GM18502 (cell line): Measurements from ENCODE around the gene RFX1.

Source experiments
- ATAC-seq: cut with Tn5 transposase; IDR thresholded peaks from one replicate; pipeline ENCODE4 v1.9.1; 2021; ENCODE audit warnings: mild to moderate bottlenecking; ENCODE audit not compliant: unreplicated experiment, poor library complexity

Gene RFX1

DNA sequence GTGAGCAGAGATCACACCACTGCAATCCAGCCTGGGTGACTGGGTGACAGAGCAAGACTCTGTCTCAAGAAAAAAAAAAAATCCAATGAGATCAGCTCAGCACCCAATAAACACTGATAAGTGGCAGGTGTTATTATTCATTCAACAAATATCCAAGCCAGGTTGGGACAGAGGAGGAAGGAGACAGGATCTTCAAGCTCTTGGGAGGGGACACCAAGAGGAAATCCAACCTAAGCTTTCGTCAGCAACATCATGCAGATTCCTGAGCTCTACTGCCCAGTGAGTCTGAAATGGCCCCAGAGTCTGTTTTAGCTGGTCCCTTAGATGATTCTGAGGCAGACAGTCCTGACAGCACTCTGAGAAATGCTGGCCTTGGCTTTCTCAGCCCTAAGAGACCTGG lies 7.7 kb downstream of the RFX1 start:
- no peak for ATAC-seq

DNA sequence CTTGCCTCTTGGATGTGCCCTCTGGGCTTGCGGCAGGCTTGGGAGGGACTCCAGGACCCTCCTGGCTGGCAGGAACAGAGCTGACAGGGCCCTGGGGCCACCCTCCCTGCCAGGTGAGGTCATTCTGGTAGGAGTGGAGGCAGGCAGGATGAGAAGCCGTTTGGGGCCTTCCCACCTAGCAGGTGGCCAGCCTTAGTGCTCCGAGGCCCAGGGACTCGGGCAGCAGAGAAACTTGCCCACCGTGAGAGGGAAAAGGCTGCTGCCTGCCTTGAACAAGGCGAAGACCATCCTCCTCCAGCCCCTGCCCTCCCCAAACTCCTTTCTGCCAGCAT lies 8.5 kb downstream of the RFX1 start:
- no peak for ATAC-seq

DNA sequence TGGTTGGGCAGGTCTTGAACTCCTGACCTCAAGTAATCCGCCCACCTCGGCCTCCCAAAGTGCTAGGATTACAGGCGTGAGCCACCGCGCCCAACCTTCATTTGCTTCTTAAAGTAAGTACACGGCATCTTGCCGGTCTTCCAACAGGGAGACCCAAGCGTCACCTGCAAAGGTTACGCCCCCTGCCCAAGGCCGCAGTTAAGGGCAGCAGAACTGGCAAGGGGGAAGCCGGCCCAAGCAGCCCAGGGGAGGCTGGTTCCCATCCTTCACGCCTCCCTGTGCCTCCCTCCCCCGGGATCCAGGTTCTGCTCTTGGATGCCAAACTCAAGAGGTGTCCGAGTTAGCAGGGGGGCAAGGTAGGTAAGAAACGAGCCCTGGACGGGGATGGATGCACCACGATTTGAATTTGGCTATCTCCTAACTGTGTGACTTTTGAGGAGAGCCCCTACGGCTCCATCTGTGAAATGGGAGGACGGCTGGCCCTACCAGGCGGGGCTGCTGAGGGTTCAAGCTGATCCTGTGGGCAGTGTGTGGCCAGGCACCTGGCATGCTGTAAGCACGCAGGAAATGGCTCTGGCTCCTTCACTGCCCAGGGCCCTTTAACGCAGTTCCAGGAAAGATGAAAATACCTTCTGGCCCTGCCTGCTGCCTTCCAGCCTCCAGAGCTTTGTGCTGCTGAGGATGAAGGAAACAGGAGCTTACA lies 9.0 kb downstream of the RFX1 start:
- no peak for ATAC-seq

DNA sequence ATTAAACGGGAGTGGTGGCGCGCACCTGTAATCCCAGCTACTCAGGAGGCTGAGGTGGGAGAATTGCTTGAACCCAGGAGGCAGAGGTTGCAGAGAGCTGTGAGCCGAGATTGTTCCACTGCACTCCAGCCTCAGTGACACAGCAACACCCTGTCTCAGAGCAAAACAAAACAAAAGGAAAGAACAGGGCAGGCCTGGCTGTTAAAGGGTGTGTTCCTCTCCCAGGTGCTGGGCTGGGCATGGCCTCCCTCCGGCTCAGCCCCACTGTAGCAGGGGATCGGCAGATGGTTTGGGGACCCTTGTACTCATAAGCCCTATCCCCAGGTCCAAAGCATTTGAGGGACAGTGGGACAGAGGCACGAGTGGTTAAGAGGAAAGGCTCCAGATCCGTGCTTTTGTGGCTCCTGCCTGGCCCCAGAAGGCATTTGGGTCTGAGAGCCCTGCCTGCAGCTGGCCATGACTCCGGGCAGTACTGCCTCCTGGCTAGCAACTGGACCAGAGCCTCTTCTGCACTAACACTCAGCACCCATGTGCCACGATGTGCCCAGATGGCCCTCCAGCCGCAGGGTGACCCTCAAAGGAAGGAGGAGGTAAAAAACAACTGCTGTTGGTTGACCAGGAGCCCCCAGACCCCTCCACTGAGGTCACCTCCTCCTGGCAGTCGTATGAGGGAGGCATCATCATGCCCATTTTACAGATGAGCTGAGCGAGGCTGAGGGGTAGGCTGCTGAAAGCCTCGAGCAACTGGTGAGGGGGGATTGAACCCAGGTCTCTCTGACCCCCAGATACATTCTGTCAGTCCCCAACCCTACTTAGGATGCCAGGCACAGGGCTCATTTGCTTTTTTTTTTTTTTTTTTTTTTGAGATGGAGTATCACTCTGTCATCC lies 10.0 kb downstream of the RFX1 start:
- ATAC-seq, result no peak

DNA sequence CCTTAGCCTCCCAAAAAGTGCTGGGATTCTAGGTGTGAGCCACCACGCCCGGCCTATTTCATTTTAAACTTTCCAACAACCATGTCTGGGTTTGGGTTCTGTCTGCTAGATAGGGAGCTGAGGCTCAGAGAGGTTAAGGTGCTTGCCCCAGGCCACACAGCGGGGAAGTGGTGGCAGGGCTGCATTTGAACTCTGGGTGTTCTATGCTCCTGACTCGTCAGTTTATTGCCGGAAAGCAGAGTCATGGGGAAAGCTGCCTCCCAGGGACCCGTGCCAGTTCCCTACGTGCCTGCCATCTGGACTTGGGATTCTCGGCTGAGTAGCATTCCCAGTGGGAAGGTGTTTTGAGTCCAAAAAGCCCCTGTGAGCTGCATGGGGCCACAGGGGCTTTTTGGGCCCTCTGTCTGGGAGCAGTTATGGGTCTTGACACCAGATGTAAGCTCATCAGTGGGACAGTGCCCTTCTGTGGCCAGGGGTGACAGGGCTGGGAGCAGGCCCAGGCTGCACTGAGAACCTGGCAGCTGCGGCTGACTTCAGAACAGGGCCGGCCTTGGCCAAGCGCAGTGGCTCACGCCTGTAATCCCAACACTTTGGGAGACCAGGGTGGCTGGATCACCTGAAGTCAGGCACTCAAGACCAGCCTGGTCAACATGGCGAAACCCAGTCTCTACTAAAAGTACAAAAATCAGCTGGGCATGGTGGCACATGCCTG lies 10.9 kb downstream of the RFX1 start:
- ATAC-seq, result no peak

DNA sequence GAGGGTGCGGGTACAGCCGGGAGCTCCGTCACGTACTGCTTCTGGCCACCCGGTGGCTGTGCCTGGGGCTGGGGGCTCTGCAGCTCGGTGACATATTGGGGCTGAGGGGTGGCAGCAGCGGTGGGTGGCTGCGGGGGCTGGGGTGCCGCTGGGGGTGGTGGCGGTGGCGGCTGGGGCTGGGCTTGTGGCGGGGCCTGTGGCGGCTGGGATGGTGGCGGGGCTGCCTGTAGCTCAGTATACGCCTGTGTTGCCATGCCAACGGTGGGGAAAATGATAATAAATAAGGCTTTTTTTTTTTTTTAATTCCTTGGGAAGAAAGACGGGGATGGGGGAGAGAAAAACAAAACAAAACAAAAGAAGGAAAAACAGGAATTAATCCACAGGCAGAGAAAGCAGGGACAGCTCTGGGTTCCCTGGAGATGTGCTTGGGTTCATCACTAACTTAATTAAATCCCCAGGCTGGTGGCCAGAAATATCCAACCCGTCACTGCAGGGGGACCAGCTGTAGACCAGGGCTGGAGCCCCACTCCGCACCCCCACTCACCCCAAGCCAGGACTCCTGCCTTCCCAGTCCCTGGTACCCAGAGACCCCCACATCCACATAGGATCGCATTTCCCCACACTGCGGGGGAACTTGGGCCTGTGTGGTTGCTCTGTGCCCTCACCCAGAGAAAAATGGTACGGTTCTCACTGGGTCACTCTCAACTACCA lies 12.4 kb downstream of the RFX1 start:
- no peak for ATAC-seq

DNA sequence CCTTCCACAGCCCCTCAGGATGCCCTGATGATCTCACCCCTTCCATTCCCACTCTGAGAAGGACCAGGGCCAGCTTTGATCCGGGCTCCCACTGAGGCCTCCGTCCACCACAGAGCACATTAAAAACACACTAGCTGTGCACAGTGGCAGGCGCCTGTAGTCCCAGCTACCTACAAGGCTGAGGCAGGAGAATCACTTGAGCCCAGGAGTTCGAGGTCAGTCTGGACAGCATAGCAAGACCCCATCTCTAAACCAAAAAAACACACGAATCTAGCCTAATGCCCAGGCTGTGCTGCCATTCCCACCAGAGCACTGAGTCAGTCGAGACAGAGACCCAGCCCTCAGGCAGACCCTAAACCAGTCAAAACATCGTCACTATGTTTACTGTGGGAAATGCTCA lies 14.1 kb downstream of the RFX1 start:
- ATAC-seq, result no peak

DNA sequence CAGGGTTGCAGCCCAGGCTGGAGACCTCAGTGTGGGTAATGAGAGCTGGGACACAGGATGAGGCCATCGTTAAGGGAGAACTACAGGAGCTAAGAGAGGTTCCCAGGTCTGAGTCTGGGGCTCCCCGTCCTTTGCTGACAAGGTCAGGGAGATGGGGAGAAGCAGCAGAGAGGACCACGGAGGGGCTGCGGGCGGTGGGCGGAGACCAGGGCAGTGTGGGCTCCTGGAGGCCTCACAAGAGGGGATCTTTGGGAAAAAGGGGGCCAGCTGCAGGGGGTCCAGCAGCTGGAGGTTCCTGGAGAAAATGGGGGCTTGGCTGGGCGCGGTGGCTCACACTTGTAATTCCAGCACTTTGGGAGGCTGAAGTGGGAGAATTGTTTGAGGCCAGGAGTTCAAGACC lies 16.0 kb downstream of the RFX1 start:
- no peak for ATAC-seq

DNA sequence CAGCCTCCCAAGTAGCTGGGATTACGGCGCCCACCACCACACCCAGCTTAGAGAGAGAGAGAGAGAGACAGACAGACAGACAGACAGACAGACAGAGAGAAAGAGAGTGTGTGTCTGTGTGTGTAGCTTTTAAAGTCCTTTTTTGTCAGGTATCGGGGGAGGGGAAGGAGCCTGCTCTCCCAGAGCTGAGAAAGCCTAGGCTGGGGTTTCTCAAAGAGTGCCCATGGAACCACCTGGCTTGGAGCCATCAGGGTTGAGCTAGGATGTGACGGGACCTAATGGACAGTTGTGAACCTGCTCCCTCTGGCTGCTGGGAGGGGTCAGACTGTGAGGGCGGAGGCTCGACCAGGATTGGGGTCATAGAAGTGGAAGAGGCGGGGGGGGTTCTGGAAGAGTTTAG lies 16.6 kb downstream of the RFX1 start:
- no peak for ATAC-seq

DNA sequence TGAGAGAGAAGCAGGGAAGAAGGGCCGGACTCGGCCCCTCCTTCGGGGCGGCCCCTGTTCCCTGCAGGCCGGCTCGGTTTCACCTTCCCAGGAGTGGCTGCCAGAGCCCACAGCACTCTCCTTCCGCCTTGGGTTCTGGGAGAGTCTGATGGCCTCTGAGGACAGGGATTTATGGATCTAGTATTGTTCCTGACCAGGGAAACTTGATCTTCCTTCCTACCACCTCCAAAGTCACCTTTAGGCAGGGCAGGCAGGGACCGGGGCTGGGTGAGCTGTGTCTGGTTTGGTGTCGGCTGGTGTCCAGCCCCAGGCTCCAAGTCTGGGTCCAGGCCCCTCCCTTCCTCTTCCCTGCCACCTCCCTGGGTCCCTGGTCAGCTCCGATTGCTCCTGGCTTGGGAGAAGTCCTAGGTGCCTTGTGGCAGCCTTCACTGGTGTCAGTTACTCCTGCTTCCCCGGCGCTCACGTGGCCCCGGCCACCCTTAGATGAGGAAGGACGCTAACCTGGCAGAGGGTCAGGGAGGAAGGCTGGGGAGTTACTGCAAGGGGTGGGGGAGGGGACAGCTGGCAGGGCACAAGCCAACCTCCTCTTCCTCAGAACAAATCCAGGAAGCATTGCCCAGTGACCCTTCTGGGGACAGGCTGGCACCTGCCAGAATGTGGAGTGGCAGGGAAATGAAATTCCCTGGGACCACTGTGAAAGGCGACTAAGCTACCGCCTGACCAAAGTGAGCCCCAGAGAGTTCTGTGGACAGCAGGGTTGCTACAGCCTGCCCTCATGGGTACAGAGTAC lies 18.8 kb downstream of the RFX1 start:
- no peak for ATAC-seq

DNA sequence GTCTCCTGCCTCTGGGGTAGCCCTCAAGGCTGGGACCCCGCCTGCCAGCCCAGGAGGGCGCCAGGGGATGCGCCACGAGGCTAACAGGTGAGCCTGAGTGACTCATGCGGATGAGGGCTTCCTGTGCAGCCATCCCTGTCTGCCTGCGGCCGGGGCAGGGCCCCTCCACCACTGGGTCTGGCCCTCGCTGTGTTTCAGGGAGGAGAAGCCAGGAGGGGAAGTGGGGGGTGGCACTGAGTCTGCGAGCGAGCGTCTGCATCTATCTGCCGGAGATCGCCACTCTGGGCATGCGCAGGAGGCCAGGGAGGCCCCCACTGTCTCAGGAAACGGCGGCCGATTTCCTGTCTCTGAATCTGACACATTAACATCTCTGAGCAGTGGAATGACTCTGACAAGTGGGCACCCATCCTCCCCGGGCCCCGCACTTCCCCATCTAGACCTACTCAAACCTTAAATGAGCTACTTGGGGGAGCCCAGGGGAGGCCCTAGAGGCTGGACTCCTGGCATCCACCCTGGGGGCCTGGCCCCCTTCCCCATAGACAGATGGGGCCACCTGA lies 19.7 kb downstream of the RFX1 start:
- peak; percentile 75 for ATAC-seq

DNA sequence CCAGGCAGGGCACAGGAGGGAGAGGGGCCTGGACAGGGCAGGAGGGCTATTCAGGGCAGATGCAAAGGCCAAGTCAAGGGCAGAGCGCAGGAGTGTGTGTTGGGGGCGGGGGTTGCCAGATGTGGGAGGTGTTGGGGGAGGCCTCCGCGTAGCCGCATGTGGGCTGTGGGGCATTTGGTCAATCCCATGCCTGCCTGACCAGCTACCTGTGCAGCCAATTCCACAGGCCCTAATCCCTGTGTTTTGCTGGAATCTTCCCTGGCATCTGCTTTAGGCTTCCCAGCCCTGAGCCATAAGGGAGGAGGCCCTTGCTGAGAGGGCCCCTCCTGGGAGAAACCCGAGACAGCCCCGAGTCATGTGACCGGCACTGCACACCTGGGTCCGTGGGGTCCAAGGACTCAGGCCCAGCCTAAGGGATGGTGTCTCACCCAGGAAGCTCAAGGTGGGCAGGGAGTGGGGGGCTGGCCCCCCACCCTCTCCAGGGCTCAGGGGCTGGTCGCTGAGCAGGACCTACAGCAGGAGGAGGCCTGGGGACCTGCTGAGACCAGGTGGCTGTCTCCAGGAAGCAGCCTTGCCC lies 20.3 kb downstream of the RFX1 start:
- peak; percentile 30 for ATAC-seq

DNA sequence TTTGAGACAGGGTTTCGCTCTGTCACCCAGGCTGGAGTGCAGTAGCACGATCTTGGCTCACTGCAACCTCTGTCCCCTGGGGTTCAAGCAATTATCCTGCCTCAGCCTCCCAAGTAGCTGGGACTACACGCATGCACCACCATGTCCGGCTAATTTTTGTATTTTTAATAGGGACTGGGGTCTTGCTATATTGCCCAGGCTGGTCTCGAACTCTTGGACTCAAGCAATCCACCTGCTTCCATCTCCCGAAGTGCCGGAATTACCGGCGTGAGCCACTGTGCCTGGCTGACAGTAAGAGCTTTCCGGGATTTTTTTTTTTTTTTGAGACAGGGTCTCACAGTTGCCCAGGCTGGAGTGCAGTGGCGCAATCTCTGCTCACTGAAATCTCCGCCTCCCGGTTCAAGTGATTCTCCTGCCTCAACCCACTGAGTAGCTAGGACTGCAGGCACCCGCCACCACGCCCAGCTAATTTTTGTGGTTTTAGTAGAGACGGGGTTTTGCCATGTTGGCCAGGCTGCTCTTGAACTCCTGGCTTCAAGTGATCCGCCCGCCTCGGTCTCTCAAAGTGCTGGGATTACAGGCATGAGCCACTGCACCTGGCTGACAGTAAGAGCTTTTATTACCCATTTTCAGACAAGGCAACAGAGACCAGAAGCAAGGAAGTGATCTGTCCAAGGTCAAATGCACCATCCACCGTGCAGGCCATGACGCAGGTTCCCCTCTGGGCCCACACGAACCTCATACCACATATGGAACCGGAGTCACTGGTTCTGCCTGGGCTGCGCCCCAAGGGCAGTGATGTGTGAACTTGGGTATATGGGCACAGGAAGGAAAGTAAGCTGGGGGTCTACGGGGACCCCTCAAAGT lies 21.0 kb downstream of the RFX1 start:
- ATAC-seq, result no peak

DNA sequence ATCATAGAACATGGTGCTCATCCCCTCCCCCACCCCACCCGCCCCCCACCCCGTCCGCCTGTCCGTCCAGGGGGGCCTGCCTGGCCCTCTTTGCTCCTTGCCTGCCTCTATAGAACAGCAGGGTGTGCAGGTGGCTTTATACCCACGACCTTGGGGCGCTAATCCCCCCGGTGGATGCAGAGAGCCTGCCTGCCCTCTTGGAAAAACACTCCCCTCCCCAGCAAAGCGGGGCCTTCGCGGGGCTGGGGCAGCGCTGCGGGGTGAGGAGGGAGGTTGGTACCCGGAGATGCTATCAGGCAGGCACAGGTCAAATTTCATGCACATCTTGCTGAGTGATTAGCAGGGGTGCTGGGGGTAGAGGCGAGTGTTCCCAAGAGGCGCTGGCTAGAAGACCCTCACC lies 21.9 kb downstream of the RFX1 start:
- no peak for ATAC-seq

DNA sequence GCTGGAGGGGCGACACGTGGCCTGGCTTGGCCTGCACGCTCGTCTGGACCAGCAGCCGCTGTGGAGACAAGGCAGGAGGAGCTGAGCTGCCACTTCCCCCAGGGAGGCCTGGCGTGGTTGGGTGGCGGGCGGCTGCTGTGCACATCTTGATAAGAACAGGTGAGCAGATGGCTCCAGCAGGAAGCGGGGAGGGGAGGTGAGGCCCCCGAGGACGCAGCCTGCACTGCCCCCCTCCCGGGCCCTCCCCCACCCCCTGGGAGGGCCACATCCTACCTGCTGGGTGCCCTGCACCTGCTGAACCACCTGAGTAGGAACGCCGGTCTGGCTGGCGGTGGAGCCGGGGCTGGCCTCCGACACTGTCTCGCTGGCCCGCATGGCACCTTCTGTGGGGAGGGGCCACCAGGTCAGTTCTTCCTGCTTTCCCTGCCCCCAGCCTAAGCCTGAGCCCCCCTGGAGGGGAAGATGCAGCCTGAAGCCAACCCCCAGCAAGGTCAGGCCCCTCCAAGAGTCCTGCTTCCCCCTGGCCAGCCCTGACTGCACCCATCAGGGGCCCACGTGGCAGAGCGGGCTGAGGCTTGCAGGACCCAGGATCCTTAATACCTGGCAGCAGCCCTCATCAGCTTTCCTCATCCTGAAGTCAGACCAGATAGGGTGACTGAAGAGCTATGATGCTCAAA lies 22.8 kb downstream of the RFX1 start:
- ATAC-seq, result no peak

DNA sequence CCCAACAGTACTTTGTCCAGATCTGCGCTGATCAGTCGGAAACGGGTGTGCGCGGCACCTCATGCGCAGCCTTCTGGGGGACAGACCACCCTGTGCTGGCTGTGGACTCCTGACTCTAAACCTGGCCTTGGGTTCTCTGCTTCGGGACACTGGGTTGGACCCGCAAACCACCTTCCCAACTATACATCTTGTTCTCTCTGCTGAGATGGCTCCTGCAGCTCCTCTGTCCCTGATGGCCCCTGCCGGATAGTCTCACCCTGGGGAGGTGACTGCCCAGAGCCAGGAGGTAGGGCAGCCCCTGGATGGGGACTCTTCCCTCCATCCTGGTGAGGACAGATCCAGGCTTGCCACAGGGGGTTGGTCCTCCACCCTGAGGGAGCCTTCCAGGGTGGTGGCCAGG lies 23.3 kb downstream of the RFX1 start:
- ATAC-seq, result no peak

DNA sequence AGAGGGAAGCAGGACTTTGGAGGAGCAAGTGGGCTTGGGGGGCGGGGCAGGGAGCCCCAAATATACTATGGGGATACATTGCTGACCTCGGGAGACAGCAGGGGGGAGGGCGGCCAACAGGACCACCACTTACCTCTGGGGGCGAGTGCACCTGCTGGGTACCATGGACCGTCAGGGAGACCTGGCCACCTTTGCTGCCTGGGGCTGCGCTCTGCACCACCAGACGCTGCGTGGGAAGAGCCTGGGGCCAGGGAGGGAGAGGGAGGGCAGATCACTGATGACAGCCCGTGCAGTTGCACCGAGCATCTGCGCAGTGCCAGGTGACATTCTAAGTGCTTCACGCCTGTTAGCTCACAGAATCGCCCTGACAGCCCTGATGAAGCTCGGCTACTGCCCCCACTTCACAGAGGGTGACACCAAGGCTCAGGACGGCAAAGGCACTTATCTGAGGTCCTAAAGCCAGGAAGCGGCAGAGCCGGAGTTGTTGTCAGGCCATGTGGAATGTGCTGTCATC lies 24.1 kb downstream of the RFX1 start:
- no peak for ATAC-seq

DNA sequence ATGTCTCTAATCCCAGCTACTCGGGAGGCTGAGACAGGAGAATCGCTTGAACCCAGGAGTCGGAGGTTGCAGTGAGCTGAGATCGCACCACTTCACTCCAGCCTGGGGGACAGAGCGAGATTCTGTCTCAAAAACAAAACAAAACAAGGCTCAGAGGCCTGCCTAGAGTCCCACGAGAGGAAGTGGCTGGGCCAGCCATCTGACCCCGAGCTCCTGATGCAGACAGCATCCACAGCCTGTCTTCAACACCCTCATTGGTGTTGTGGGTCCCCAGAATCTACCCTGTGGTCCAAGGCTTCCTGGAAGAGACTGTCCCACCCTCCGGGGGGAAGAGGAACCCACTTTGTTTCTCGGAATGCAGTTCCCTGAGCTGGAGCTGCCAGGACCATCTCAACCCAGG lies 24.7 kb downstream of the RFX1 start:
- no peak for ATAC-seq
